Chondrocyte (in vitro differentiated cells): Measurements from ENCODE around the gene APAF1. TPM values are rescaled to one million over a fixed set of nuclear protein-coding genes. Genes with fewer than 3 reads are reported as not detected.

Source experiments
- DNase-seq: peaks from one replicate; pipeline ENCODE4 v3.0.0; 2021; ENCODE audit warnings: mixed read lengths, low spot score
- H3K27ac Mint-ChIP-seq: one replicate; pipeline ENCODE4 v1.8.0; 2021; ENCODE audit warnings: mild to moderate bottlenecking, moderate library complexity, mixed read lengths; ENCODE audit not compliant: unreplicated experiment
- H3K27me3 Mint-ChIP-seq: 2 replicates; pipeline ENCODE4 v1.8.0; 2021; ENCODE audit warnings: low read depth, mixed read lengths
- H3K36me3 Mint-ChIP-seq: 2 replicates; pipeline ENCODE4 v1.8.0; 2021; ENCODE audit warnings: low read depth, mixed read lengths
- H3K4me1 Mint-ChIP-seq: 2 replicates; pipeline ENCODE4 v1.8.0; 2021; ENCODE audit warnings: low read depth, mild to moderate bottlenecking, mixed read lengths
- H3K4me3 Mint-ChIP-seq: one replicate; pipeline ENCODE4 v1.8.0; 2021; ENCODE audit warnings: mild to moderate bottlenecking, moderate library complexity, mixed read lengths; ENCODE audit not compliant: unreplicated experiment
- H3K9me3 Mint-ChIP-seq: 2 replicates; pipeline ENCODE4 v1.8.0; 2021; ENCODE audit warnings: low read depth, mixed read lengths
- total RNA-seq: library from RNA; stranded (reverse); gene quantifications from 3 replicates; pipeline ENCODE4 v1.2.1, GENCODE V29; 2021
- TF ChIP-seq, protein P1 (sequence below): fragments of 200-600 bp; sonication (generic); IDR thresholded peaks from 2 replicates; pipeline ENCODE4 v1.5.0; 2021; ENCODE audit warnings: antibody characterized with exemption, mild to moderate bottlenecking, moderate library complexity

APAF1 gene
- total RNA-seq, 1 donor from 2014 or later: 19.2 TPM

GRCh38 chr12:98737322-98737712, 92.2 kb downstream of the APAF1 start:
- H3K4me3 Mint-ChIP-seq: no peak overlapping the region
- DNase-seq: no peak

DNA sequence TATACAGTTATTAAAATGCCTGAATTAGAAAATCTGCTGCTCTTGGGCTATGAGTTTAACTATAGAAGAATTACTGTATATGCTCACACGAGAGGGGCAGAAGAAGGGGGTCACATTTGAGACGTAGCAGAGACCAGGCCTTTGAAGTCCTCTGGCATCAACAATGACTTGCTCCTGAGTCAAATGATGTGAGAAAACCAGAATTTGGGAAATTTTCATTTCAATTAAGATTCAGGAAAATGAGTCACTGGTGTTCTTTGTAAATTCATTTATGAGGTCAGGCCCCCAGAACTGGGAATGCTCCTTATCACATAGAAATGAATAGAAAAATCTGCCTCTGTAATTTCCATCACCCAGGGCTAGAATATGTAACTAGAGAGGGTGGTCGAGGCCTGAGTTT, 92.9 kb downstream of the APAF1 start:
- peaks cover 11% of the 10 kb centered on the region for H3K36me3 Mint-ChIP-seq
- DNase-seq: no peak
- TF ChIP-seq, protein P1, sequence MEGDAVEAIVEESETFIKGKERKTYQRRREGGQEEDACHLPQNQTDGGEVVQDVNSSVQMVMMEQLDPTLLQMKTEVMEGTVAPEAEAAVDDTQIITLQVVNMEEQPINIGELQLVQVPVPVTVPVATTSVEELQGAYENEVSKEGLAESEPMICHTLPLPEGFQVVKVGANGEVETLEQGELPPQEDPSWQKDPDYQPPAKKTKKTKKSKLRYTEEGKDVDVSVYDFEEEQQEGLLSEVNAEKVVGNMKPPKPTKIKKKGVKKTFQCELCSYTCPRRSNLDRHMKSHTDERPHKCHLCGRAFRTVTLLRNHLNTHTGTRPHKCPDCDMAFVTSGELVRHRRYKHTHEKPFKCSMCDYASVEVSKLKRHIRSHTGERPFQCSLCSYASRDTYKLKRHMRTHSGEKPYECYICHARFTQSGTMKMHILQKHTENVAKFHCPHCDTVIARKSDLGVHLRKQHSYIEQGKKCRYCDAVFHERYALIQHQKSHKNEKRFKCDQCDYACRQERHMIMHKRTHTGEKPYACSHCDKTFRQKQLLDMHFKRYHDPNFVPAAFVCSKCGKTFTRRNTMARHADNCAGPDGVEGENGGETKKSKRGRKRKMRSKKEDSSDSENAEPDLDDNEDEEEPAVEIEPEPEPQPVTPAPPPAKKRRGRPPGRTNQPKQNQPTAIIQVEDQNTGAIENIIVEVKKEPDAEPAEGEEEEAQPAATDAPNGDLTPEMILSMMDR: no peak
- peaks cover 15% of the 10 kb centered on the region for H3K4me1 Mint-ChIP-seq
- H3K27me3 Mint-ChIP-seq: no peaks in the 10 kb centered on the region
- H3K9me3 Mint-ChIP-seq: no peaks in the 10 kb centered on the region
- no peak overlapping the region for H3K4me3 Mint-ChIP-seq
- no peak overlapping the region for H3K27ac Mint-ChIP-seq

More at GRCh38 chr12:98737322-98737712, 92.2 kb downstream of the APAF1 start:
- no peak overlapping the region for H3K27ac Mint-ChIP-seq
- TF ChIP-seq, protein P1: no peak
- no peaks in the 10 kb centered on the region for H3K27me3 Mint-ChIP-seq
- H3K9me3 Mint-ChIP-seq: no peaks in the 10 kb centered on the region
- H3K4me1 Mint-ChIP-seq: peaks cover 15% of the 10 kb centered on the region
- peaks cover 13% of the 10 kb centered on the region for H3K36me3 Mint-ChIP-seq

DNA sequence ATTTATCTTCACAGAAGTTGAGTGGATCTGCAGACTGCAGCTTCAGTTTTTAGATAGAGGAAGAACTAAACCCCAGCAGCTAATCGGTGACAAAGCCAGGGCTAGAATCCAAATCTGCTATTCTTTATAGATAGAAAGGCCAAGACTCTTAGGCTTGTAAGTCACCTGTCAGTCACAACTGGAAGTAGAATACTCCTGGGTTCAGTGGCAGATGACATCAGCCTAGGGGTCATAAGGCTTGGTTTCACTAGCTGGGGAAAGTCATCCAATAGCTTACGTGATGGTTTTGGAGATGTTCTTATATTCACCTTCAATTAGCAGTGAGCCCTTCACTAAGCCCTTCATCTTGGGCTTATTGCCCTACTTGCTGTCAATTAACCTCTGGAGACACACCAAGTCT, 93.4 kb downstream of the APAF1 start:
- Mint-ChIP-seq H3K27ac (no peak overlapping the region), H3K9me3 (no peaks in the 10 kb centered on the region), H3K27me3 (no peaks in the 10 kb centered on the region), H3K4me1 (peaks cover 15% of the 10 kb centered on the region), H3K4me3 (no peak overlapping the region), H3K36me3 (peaks cover 11% of the 10 kb centered on the region)
- TF ChIP-seq, protein P1: no peak
- DNase-seq: no peak

DNA sequence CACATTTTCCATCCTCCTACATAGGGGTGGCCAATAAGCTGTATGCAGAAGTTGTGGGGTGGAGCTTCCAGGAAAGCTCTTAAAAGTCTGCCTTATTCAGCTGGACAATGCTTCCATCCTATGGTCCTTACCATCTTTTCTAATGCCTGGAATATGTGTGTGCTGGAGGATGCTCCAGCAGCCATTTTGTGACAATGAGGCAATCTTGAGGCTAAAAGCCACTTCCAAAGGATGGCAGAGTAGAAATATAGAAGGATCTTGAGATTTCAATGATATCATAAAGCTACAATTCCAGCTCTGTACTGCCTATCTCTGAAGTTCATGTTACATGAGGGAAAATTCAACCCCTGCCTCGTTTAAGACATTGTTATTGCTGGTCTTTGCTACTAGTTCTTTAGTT, 95.7 kb downstream of the APAF1 start:
- H3K27ac Mint-ChIP-seq: no peak overlapping the region
- H3K9me3 Mint-ChIP-seq: no peaks in the 10 kb centered on the region
- no peak overlapping the region for H3K4me3 Mint-ChIP-seq
- H3K27me3 Mint-ChIP-seq: no peaks in the 10 kb centered on the region
- TF ChIP-seq, protein P1: no peak
- no peak for DNase-seq
- peaks cover 7% of the 10 kb centered on the region for H3K36me3 Mint-ChIP-seq
- H3K4me1 Mint-ChIP-seq: peaks cover 8% of the 10 kb centered on the region

GRCh38 chr12:98741196-98741555, 96.1 kb downstream of the APAF1 start:
- Mint-ChIP-seq H3K4me3 (no peak overlapping the region), H3K27me3 (no peaks in the 10 kb centered on the region), H3K4me1 (peaks cover 8% of the 10 kb centered on the region), H3K9me3 (no peaks in the 10 kb centered on the region), H3K36me3 (peaks cover 3% of the 10 kb centered on the region), H3K27ac (no peak overlapping the region)
- TF ChIP-seq, protein P1: no peak
- DNase-seq: no peak
